ENCODE measurements around the gene PCSK5. TPM values are rescaled to one million over a fixed set of nuclear protein-coding genes. Genes with fewer than 3 reads are reported as not detected.
"Not testable (repeated sequence)": the region's sequence is repeated elsewhere in the genome, so short reads cannot be mapped to it uniquely, and the experiment has no call there.

Gene PCSK5
- polyA plus RNA-seq, 1 donor (not counting 4 experiments of a cell fraction or from before 2014, with no cell fraction given): 1.9 TPM

GRCh38 chr9:76322810-76323209 is 432.3 kb downstream of the PCSK5 start:
- Histone ChIP-seq H3K9me1 (ENCODE audit: control insufficient read depth, extremely low read depth, insufficient read depth, low read length) (no peaks in the 10 kb centered on the region), H4K20me1 (ENCODE audit: control insufficient read depth, extremely low read depth, insufficient read depth, low read length) (no peaks in the 10 kb centered on the region), H3K9me3 (ENCODE audit: control insufficient read depth, low read depth, low read length) (no peaks in the 10 kb centered on the region), H3K27me3 (ENCODE audit: control insufficient read depth, extremely low read depth, insufficient read depth, low read length) (no peaks in the 10 kb centered on the region), H3K4me2 (ENCODE audit: control insufficient read depth, extremely low read depth, insufficient read depth, low read depth, low read length) (no peak overlapping the region), H3K4me1 (ENCODE audit: control insufficient read depth, extremely low read depth, insufficient read depth, low read length) (peaks cover 4% of the 10 kb centered on the region), H3K36me3 (ENCODE audit: control insufficient read depth in 2 of 2, extremely low read depth in 1 of 2, insufficient read depth in 2 of 2, low read length in 2 of 2) (no peaks in the 10 kb centered on the region), H3K79me2 (ENCODE audit: control insufficient read depth, insufficient read depth, low read length) (no peaks in the 10 kb centered on the region), H2AFZ (ENCODE audit: control insufficient read depth, low read length) (no peak overlapping the region), H3K9ac (ENCODE audit: control insufficient read depth, extremely low read depth, insufficient read depth, low read length) (no peak overlapping the region), H3K27ac (ENCODE audit: control insufficient read depth, insufficient read depth, low read length) (no peak overlapping the region), H3K4me3 (ENCODE audit: control insufficient read depth in 2 of 3, extremely low read depth in 1 of 3, insufficient read depth in 2 of 3, low read depth in 1 of 3, low read length in 3 of 3) (no peak overlapping the region)
- dilution Hi-C loops (cut with MboI; ENCODE audit: extremely low pct_ligation_motif_present, low sequenced_read_pairs): no loop called here
- no peak for FAIRE-seq
- no peak for DNase-seq (ENCODE audit: low read depth, low spot score)
- no peak for TF ChIP-seq EZH2 (IDR thresholded peaks at IDR 0.05; ENCODE audit: low read length)
- TF ChIP-seq CTCF (optimal IDR thresholded peaks at IDR 0.05 in 1 of 3, IDR thresholded peaks at IDR 0.05 in 1 of 3, conservative IDR thresholded peaks at IDR 0.05 in 1 of 3; ENCODE audit: extremely low read depth in 1 of 3, insufficient read depth in 2 of 3, low read length in 3 of 3): no peak

GRCh38 chr9:76323490-76323889 is 433.0 kb downstream of the PCSK5 start:
- dilution Hi-C loops (cut with MboI; ENCODE audit: extremely low pct_ligation_motif_present, low sequenced_read_pairs): no loop called here
- Histone ChIP-seq H3K36me3 (ENCODE audit: control insufficient read depth in 2 of 2, extremely low read depth in 1 of 2, insufficient read depth in 2 of 2, low read length in 2 of 2) (no peaks in the 10 kb centered on the region), H4K20me1 (ENCODE audit: control insufficient read depth, extremely low read depth, insufficient read depth, low read length) (no peaks in the 10 kb centered on the region), H3K4me3 (ENCODE audit: control insufficient read depth in 2 of 3, extremely low read depth in 1 of 3, insufficient read depth in 2 of 3, low read depth in 1 of 3, low read length in 3 of 3) (no peak overlapping the region), H3K9me3 (ENCODE audit: control insufficient read depth, low read depth, low read length) (no peaks in the 10 kb centered on the region), H3K4me2 (ENCODE audit: control insufficient read depth, extremely low read depth, insufficient read depth, low read depth, low read length) (no peak overlapping the region), H3K79me2 (ENCODE audit: control insufficient read depth, insufficient read depth, low read length) (no peaks in the 10 kb centered on the region), H3K27ac (ENCODE audit: control insufficient read depth, insufficient read depth, low read length) (no peak overlapping the region), H2AFZ (ENCODE audit: control insufficient read depth, low read length) (no peak overlapping the region), H3K9ac (ENCODE audit: control insufficient read depth, extremely low read depth, insufficient read depth, low read length) (no peak overlapping the region), H3K4me1 (ENCODE audit: control insufficient read depth, extremely low read depth, insufficient read depth, low read length) (peaks cover 4% of the 10 kb centered on the region), H3K9me1 (ENCODE audit: control insufficient read depth, extremely low read depth, insufficient read depth, low read length) (no peaks in the 10 kb centered on the region), H3K27me3 (ENCODE audit: control insufficient read depth, extremely low read depth, insufficient read depth, low read length) (no peaks in the 10 kb centered on the region)
- DNase-seq (ENCODE audit: low read depth, low spot score): peak; percentile 74
- no peak for FAIRE-seq
- TF ChIP-seq EZH2 (IDR thresholded peaks at IDR 0.05; ENCODE audit: low read length): no peak
- TF ChIP-seq CTCF (optimal IDR thresholded peaks at IDR 0.05 in 1 of 3, IDR thresholded peaks at IDR 0.05 in 1 of 3, conservative IDR thresholded peaks at IDR 0.05 in 1 of 3; ENCODE audit: extremely low read depth in 1 of 3, insufficient read depth in 2 of 3, low read length in 3 of 3): no peak

GRCh38 chr9:76324030-76324429 is 433.6 kb downstream of the PCSK5 start:
- H3K4me1 ChIP-seq (ENCODE audit: control insufficient read depth, extremely low read depth, insufficient read depth, low read length); H3K9me1 ChIP-seq (ENCODE audit: control insufficient read depth, extremely low read depth, insufficient read depth, low read length); H3K27ac ChIP-seq (ENCODE audit: control insufficient read depth, insufficient read depth, low read length); H3K79me2 ChIP-seq (ENCODE audit: control insufficient read depth, insufficient read depth, low read length); H3K9ac ChIP-seq (ENCODE audit: control insufficient read depth, extremely low read depth, insufficient read depth, low read length); DNase-seq (ENCODE audit: low read depth, low spot score); H3K4me2 ChIP-seq (ENCODE audit: control insufficient read depth, extremely low read depth, insufficient read depth, low read depth, low read length); H2AFZ ChIP-seq (ENCODE audit: control insufficient read depth, low read length); H4K20me1 ChIP-seq (ENCODE audit: control insufficient read depth, extremely low read depth, insufficient read depth, low read length); FAIRE-seq; H3K27me3 ChIP-seq (ENCODE audit: control insufficient read depth, extremely low read depth, insufficient read depth, low read length); H3K4me3 ChIP-seq (ENCODE audit: control insufficient read depth in 2 of 3, extremely low read depth in 1 of 3, insufficient read depth in 2 of 3, low read depth in 1 of 3, low read length in 3 of 3); H3K9me3 ChIP-seq (ENCODE audit: control insufficient read depth, low read depth, low read length); H3K36me3 ChIP-seq (ENCODE audit: control insufficient read depth in 2 of 2, extremely low read depth in 1 of 2, insufficient read depth in 2 of 2, low read length in 2 of 2); dilution Hi-C loops (cut with MboI; ENCODE audit: extremely low pct_ligation_motif_present, low sequenced_read_pairs): not testable (repeated sequence)
